Measurements from ENCODE around the gene PCOLCE2. TPM values are rescaled to one million over a fixed set of nuclear protein-coding genes. Genes with fewer than 3 reads are reported as not detected.

PCOLCE2 gene
- total RNA-seq, 3 donors from 2014 or later (not counting 1 experiment from before 2014, with no cell fraction given): not detected

DNA sequence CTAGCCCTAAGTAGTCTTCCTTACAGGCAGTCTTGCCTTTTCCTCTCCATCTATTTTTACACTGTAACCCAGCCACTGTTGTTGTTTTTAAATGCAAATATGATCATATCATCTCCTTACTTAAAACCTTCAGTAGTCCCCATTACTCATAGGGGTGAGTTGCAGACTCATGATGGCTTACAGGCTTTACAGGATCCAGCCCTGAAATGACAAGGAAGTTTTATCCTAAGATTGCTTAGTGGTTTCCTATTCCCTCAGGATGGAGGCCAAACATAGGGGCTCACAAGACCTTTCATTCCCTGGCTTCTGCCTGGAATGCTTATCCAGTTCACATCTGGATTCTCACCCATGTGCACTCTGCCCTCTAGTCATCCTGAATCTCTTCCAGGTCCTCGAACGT is 27.7 kb upstream of the PCOLCE2 start:
- Histone ChIP-seq H3K27me3 (ENCODE audit: control insufficient read depth, insufficient read depth, low read length) (peaks cover 6% of the 10 kb centered on the region), H3K36me3 (ENCODE audit: control insufficient read depth, insufficient read depth, low read length) (no peaks in the 10 kb centered on the region), H3K9me3 (ENCODE audit: control insufficient read depth, insufficient read depth, low read length) (no peaks in the 10 kb centered on the region), H3K4me3 (ENCODE audit: low read length) (no peak overlapping the region), H3K27ac (ENCODE audit: low read length) (no peak overlapping the region), H3K4me1 (ENCODE audit: control insufficient read depth, insufficient read depth, low read length) (no peaks in the 10 kb centered on the region)
- WGBS (ENCODE audit: insufficient coverage): 83% methylated on average over 2 of the region's 2 CpGs
- H3K27me3 Mint-ChIP-seq (ENCODE audit: low read depth in 2 of 2): peaks cover 15 to 38% of the 10 kb centered on the region in 2 donors
- H3K27ac Mint-ChIP-seq: no peak overlapping the region
- DNase-seq (no peak), ATAC-seq (no peak)
- intact Hi-C loops (cut with micrococcal nuclease): no loop called here
- no peaks in the 10 kb centered on the region for H3K4me1 Mint-ChIP-seq
- H3K36me3 Mint-ChIP-seq: no peaks in the 10 kb centered on the region
- H3K4me3 Mint-ChIP-seq: no peak overlapping the region
- H3K9me3 Mint-ChIP-seq: no peaks in the 10 kb centered on the region
- no peak for TF ChIP-seq CTCF (IDR thresholded peaks at IDR 0.05)

DNA sequence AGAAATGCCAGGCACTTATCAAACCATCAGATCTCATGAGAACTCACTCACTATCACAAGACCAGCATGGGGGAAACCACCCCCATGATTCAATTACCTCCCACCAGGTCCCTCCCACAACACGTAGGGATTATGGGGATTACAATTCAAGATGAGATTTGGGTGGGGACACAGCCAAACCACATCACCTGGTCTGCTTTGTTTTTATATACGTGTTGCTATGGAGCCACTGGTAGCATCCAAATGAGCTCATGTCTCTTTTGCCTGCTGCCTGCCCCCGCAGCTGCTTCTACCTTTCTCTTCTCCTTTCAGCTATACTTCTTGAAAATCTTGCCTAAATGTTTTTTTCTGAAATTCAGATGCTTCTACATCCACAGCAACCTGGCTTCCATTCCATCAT is 26.8 kb upstream of the PCOLCE2 start:
- no peak for ATAC-seq
- H3K27me3 Mint-ChIP-seq (ENCODE audit: low read depth in 2 of 2): peaks cover 21 to 45% of the 10 kb centered on the region in 2 donors

GRCh38 chr3:142914286-142914811 is 25.5 kb upstream of the PCOLCE2 start:
- H3K36me3 ChIP-seq (ENCODE audit: control insufficient read depth, insufficient read depth, low read length): no peaks in the 10 kb centered on the region
- Mint-ChIP-seq H3K27ac (no peak overlapping the region), H3K4me3 (no peak overlapping the region), H3K4me1 (no peaks in the 10 kb centered on the region), H3K9me3 (no peaks in the 10 kb centered on the region), H3K36me3 (no peaks in the 10 kb centered on the region), H3K27me3 (ENCODE audit: low read depth in 2 of 2) (peaks cover 23 to 42% of the 10 kb centered on the region in 2 donors)
- H3K9me3 ChIP-seq (ENCODE audit: control insufficient read depth, insufficient read depth, low read length): no peaks in the 10 kb centered on the region
- H3K27me3 ChIP-seq (ENCODE audit: control insufficient read depth, insufficient read depth, low read length): peaks cover 6% of the 10 kb centered on the region
- no peak overlapping the region for H3K4me3 ChIP-seq (ENCODE audit: low read length)
- H3K27ac ChIP-seq (ENCODE audit: low read length): no peak overlapping the region
- no peaks in the 10 kb centered on the region for H3K4me1 ChIP-seq (ENCODE audit: control insufficient read depth, insufficient read depth, low read length)
- WGBS (ENCODE audit: insufficient coverage): 77% methylated on average over 3 of the region's 3 CpGs
- DNase-seq (no peak), ATAC-seq (no peak)
- no peak for TF ChIP-seq CTCF (IDR thresholded peaks at IDR 0.05)
- intact Hi-C loops (cut with micrococcal nuclease): no loop called here

More for the DNA sequence above, 26.8 kb upstream of the PCOLCE2 start:
- Mint-ChIP-seq H3K9me3 (no peaks in the 10 kb centered on the region), H3K4me3 (no peak overlapping the region), H3K27ac (no peak overlapping the region), H3K4me1 (no peaks in the 10 kb centered on the region), H3K36me3 (no peaks in the 10 kb centered on the region)
- H3K9me3 ChIP-seq (ENCODE audit: control insufficient read depth, insufficient read depth, low read length): no peaks in the 10 kb centered on the region
- DNase-seq: no peak
- H3K4me1 ChIP-seq (ENCODE audit: control insufficient read depth, insufficient read depth, low read length): no peaks in the 10 kb centered on the region
- no peak overlapping the region for H3K4me3 ChIP-seq (ENCODE audit: low read length)
- intact Hi-C loops (cut with micrococcal nuclease): no loop called here
- no peak for TF ChIP-seq CTCF (IDR thresholded peaks at IDR 0.05)
- peaks cover 6% of the 10 kb centered on the region for H3K27me3 ChIP-seq (ENCODE audit: control insufficient read depth, insufficient read depth, low read length)
- no peak overlapping the region for H3K27ac ChIP-seq (ENCODE audit: low read length)
- WGBS (ENCODE audit: insufficient coverage): 90% methylated on average over 2 of the region's 3 CpGs
- no peaks in the 10 kb centered on the region for H3K36me3 ChIP-seq (ENCODE audit: control insufficient read depth, insufficient read depth, low read length)

DNA sequence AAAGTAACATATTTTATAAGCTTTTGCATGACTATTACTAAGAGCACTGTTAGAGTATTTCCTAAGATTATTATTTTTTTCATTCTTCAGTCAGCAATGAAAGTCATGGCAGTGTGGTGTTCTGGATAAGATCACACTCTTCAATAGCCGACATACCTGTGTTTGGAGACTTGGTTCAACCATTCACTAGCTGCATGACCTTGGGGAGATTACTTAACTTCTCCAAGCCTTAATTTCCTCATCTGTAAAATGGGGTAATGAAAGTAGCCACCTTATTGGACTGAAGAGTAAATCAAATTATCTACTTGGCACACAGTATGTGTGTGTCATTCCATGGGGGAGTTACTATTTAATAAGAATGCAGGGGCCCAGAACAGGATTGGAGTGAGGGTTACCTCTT is 24.5 kb upstream of the PCOLCE2 start:
- peaks cover 6% of the 10 kb centered on the region for H3K27me3 ChIP-seq (ENCODE audit: control insufficient read depth, insufficient read depth, low read length)
- H3K4me3 Mint-ChIP-seq: no peak overlapping the region

More for the DNA sequence above, 24.5 kb upstream of the PCOLCE2 start:
- no peak for ATAC-seq
- Mint-ChIP-seq H3K9me3 (no peaks in the 10 kb centered on the region), H3K4me1 (no peaks in the 10 kb centered on the region), H3K36me3 (no peaks in the 10 kb centered on the region), H3K27ac (no peak overlapping the region), H3K27me3 (ENCODE audit: low read depth in 2 of 2) (peaks cover 20 to 32% of the 10 kb centered on the region in 2 donors)
- Histone ChIP-seq H3K27ac (ENCODE audit: low read length) (no peak overlapping the region), H3K36me3 (ENCODE audit: control insufficient read depth, insufficient read depth, low read length) (no peaks in the 10 kb centered on the region), H3K4me3 (ENCODE audit: low read length) (no peak overlapping the region), H3K9me3 (ENCODE audit: control insufficient read depth, insufficient read depth, low read length) (no peaks in the 10 kb centered on the region), H3K4me1 (ENCODE audit: control insufficient read depth, insufficient read depth, low read length) (no peaks in the 10 kb centered on the region)
- TF ChIP-seq CTCF (IDR thresholded peaks at IDR 0.05): no peak
- WGBS (ENCODE audit: insufficient coverage): no CpG with 5 or more reads among the region's 1 CpG
- intact Hi-C loops (cut with micrococcal nuclease): no loop called here
- no peak for DNase-seq

All from natural killer cell (primary cell).